Measurements from ENCODE around the gene TMOD1. TPM values are rescaled to one million over a fixed set of nuclear protein-coding genes. Genes with fewer than 3 reads are reported as not detected.

Gene TMOD1
- total RNA-seq, 2 donors from 2014 or later, result 2.0 to 2.5 TPM

- H3K9me3 Mint-ChIP-seq, result no peaks in the 10 kb centered on the region
Measured at GRCh38 chr9:97518166-97518908, 16.9 kb downstream of the TMOD1 start.

DNA sequence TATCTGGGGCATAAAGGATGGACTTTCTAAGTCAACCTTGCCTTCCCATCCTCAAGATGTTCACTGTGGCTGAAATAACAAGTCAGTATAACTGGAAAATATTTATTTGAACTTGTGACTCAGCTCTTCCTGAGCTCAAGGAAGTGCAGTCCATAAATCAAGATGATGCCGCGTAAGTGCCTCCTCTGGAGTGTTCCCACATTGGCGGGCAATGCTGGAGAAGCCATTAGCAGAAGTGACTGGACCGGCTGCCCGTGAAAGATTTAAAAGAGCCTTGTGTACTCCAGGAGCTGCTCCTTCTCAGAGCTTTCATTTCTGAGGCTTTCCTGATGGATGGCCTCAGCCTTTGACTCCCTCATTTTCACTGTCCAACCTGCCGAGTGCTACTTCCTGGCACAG lies 17.4 kb downstream of the TMOD1 start:
- Mint-ChIP-seq H3K4me3 (no peak overlapping the region), H3K27ac (no peak overlapping the region), H3K9me3 (no peaks in the 10 kb centered on the region)

More at GRCh38 chr9:97518166-97518908, 16.9 kb downstream of the TMOD1 start:
- no peak for ATAC-seq (replicated peaks)
- no peak overlapping the region for H3K27ac Mint-ChIP-seq
- peaks cover 35% of the 10 kb centered on the region for H3K27me3 Mint-ChIP-seq
- no peak overlapping the region for H3K4me3 Mint-ChIP-seq
- H3K36me3 Mint-ChIP-seq (ENCODE audit: low read depth), result no peaks in the 10 kb centered on the region
- no peaks in the 10 kb centered on the region for H3K4me1 Mint-ChIP-seq

GRCh38 chr9:97519441-97519970 lies 18.0 kb downstream of the TMOD1 start:
- no peaks in the 10 kb centered on the region for H3K9me3 Mint-ChIP-seq
- H3K4me1 Mint-ChIP-seq, result no peaks in the 10 kb centered on the region
- peaks cover 35% of the 10 kb centered on the region for H3K27me3 Mint-ChIP-seq
- ATAC-seq (replicated peaks), result no peak
- no peak overlapping the region for H3K27ac Mint-ChIP-seq
- H3K36me3 Mint-ChIP-seq (ENCODE audit: low read depth), result no peaks in the 10 kb centered on the region
- no peak overlapping the region for H3K4me3 Mint-ChIP-seq

More for the DNA sequence above, 17.4 kb downstream of the TMOD1 start:
- ATAC-seq (replicated peaks), result no peak
- H3K27me3 Mint-ChIP-seq, result peaks cover 35% of the 10 kb centered on the region
- no peaks in the 10 kb centered on the region for H3K36me3 Mint-ChIP-seq (ENCODE audit: low read depth)
- H3K4me1 Mint-ChIP-seq, result no peaks in the 10 kb centered on the region

DNA sequence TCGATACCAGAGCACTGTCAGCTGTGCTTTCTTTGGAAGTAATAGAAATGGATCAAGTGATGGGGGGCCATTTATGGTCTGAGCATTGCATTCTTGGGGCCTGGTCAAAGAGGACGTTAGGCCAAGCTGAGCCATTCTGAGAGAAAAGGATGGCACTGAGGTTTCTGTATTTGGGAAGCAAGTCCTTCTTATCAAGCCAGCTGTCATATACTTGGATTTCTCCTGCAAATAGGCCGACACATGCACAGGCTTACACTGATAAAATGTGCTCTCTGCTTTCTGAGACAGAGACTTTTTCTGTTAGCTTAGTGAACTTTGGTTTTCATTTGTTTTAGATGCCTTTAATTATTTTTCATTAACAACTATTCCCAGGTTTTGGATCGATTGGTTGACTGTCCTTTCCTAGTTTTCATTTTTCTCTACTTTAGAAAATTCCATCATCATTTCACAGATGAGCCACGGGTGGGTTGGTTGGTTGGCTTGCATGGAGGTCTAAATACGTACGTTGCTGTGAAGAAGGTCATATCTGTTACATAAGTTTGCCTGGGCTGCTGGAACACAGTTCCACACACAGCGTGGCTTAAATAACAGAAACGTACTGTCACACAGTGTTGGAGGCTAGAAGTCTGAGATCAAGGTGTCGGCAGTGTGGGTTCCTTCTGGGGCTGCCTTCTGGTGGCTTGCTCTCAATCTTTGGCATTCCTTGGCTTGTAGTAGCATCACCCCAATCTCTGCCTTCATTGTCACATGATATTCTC lies 20.3 kb downstream of the TMOD1 start:
- H3K27me3 Mint-ChIP-seq, result peaks cover 27% of the 10 kb centered on the region
- no peak overlapping the region for H3K27ac Mint-ChIP-seq
- no peaks in the 10 kb centered on the region for H3K9me3 Mint-ChIP-seq
- no peaks in the 10 kb centered on the region for H3K36me3 Mint-ChIP-seq (ENCODE audit: low read depth)
- H3K4me3 Mint-ChIP-seq, result no peak overlapping the region
- ATAC-seq (replicated peaks), result no peak
- H3K4me1 Mint-ChIP-seq, result no peaks in the 10 kb centered on the region

DNA sequence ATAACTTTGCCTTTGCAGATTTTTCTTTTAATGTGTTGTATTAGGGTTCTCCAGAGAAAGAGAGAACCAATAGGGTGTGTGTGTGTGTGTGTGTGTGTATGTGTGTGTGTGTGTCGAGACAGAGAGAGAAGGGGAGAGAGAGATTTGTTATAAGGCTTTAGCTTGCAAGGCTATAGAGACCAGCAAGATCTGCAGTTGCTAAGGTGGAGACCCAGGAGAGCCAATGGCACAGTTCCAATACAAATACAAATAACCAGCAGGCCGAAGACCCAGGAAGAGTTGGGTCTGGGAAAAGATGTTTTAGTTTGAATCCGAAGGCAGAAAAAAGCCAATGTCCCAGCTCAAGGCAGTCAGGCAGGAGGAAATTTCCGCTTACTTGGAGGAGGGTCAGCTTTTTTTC lies 23.0 kb downstream of the TMOD1 start:
- H3K4me1 Mint-ChIP-seq, result peaks cover 2% of the 10 kb centered on the region
- no peak for ATAC-seq (replicated peaks)
- peaks cover 5% of the 10 kb centered on the region for H3K27me3 Mint-ChIP-seq
- no peak overlapping the region for H3K4me3 Mint-ChIP-seq
- no peaks in the 10 kb centered on the region for H3K9me3 Mint-ChIP-seq
- no peak overlapping the region for H3K27ac Mint-ChIP-seq
- H3K36me3 Mint-ChIP-seq (ENCODE audit: low read depth), result no peaks in the 10 kb centered on the region

GRCh38 chr9:97525451-97525850 lies 24.0 kb downstream of the TMOD1 start:
- ATAC-seq (replicated peaks), result no peak
- Mint-ChIP-seq H3K4me1 (peaks cover 7% of the 10 kb centered on the region), H3K27ac (no peak overlapping the region), H3K27me3 (peaks cover 3% of the 10 kb centered on the region), H3K36me3 (ENCODE audit: low read depth) (no peaks in the 10 kb centered on the region), H3K9me3 (no peaks in the 10 kb centered on the region), H3K4me3 (no peak overlapping the region)

DNA sequence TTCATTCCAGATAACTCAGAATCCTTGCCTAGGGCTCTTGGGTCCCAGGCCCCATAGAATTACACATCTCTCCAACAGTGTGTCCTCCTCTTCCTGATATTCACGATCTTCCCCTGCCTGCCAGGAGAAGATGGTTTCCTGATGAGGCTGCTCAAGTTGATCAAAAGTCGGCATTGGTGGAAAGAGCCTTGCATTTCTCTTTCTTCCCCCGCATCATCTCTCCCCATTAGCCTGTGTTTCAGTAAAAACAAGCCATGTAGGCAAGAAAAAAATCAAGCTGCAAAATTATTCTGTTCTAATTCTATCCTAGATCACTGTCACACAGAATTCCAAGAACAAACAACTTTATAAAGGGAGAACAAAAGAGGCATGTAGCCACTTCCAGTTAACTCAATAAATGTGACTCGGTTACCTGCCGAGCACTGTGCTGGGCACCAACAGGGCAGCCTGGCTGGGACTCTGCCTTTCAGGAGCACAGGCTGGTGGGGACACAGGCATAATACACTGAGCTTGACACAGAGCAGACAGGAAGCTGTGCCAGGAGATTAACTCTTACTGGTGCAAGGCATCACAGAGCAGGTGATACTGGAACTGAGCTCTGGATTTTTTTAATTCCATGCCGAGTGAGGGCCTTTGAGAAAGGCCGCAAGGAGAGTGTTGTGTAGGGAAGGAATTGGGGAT lies 25.6 kb downstream of the TMOD1 start:
- H3K4me3 Mint-ChIP-seq, result no peak overlapping the region
- H3K4me1 Mint-ChIP-seq, result peaks cover 7% of the 10 kb centered on the region
- peak overlapping the region; percentile 7 for H3K27ac Mint-ChIP-seq
- H3K36me3 Mint-ChIP-seq (ENCODE audit: low read depth), result no peaks in the 10 kb centered on the region
- peaks cover under 1% of the 10 kb centered on the region for H3K27me3 Mint-ChIP-seq
- H3K9me3 Mint-ChIP-seq, result no peaks in the 10 kb centered on the region
- ATAC-seq (replicated peaks), result no peak

- H3K4me1 Mint-ChIP-seq, result peaks cover 7% of the 10 kb centered on the region
- peak overlapping the region; percentile 7 for H3K27ac Mint-ChIP-seq
- H3K27me3 Mint-ChIP-seq, result peaks cover 5% of the 10 kb centered on the region
- no peak for ATAC-seq (replicated peaks)
- H3K4me3 Mint-ChIP-seq, result no peak overlapping the region
- no peaks in the 10 kb centered on the region for H3K36me3 Mint-ChIP-seq (ENCODE audit: low read depth)
- no peaks in the 10 kb centered on the region for H3K9me3 Mint-ChIP-seq
Measured at GRCh38 chr9:97527626-97528528, 26.4 kb downstream of the TMOD1 start.

DNA sequence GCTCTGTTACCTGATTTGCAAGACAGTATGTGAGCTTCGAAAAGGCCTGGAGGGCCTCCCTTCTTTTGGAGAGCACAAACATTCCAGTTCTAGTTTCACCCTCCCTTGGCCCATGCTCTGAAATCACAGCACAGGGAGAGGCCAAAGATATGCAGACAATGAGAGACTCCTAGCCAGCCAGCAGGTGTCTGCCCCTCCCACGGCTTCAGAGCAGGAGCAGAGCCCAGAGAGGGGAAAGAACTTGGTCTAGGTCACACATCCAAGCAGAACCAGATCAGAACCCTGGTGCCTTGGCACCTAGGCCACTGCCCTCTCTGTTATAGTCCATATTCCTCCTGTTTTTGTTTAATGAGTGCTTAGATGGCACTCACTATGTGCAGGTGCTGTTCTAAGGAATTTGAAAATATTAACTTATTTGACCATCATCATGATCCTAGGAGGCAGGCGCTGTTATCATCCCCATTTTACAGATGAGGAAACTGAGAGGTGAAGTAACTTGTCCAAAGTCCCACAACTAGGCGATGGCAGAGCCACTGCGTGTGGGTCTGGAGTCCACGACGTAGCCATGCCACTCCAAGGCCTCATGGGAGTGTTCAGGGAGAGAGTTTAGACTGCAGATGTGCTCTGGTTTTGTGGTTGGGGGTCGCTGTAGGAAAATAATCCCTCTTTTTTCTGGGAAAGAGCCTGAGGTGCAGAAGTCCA lies 27.2 kb downstream of the TMOD1 start:
- ATAC-seq (replicated peaks), result no peak
- H3K36me3 Mint-ChIP-seq (ENCODE audit: low read depth), result no peaks in the 10 kb centered on the region
- H3K9me3 Mint-ChIP-seq, result no peaks in the 10 kb centered on the region

GRCh38 chr9:97529363-97530076 lies 28.1 kb downstream of the TMOD1 start:
- peak; percentile 99 for ATAC-seq (replicated peaks)
- H3K27me3 Mint-ChIP-seq, result peaks cover 5% of the 10 kb centered on the region
- H3K27ac Mint-ChIP-seq, result peak overlapping the region; percentile 63
- H3K9me3 Mint-ChIP-seq, result peaks cover under 1% of the 10 kb centered on the region
- H3K4me3 Mint-ChIP-seq, result peak overlapping the region; percentile 49
- peaks cover 7% of the 10 kb centered on the region for H3K4me1 Mint-ChIP-seq
- no peaks in the 10 kb centered on the region for H3K36me3 Mint-ChIP-seq (ENCODE audit: low read depth)

More for the DNA sequence above, 27.2 kb downstream of the TMOD1 start:
- H3K4me1 Mint-ChIP-seq, result peaks cover 7% of the 10 kb centered on the region
- H3K27ac Mint-ChIP-seq, result no peak overlapping the region
- H3K27me3 Mint-ChIP-seq, result peaks cover 5% of the 10 kb centered on the region
- no peak overlapping the region for H3K4me3 Mint-ChIP-seq

DNA sequence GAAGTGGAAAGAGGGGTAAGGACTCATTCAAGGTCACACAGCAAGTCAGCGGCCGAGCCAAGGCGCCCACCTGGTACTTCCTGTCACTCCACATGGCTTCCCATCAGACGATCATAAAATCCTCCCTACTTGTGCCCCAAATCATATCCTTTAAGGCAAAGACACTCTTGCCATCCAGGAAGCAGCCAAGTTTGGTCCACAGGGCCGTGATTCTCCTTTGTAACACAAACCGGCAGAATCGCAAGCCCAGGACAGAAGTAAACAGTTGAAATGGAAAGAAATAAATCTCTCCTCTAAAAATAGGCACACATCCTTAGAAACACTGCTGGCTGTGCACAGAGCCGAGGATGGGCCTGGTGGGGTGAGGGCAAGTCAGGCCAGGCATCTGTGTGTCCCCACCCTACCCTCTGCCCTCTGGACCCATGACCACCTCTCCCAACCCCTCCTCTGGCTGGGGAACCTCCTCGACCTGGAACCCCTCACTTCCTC lies 30.5 kb downstream of the TMOD1 start:
- H3K27ac Mint-ChIP-seq, result peak overlapping the region; percentile 69
- H3K4me3 Mint-ChIP-seq, result no peak overlapping the region
- peaks cover 7% of the 10 kb centered on the region for H3K4me1 Mint-ChIP-seq
- H3K9me3 Mint-ChIP-seq, result peaks cover 4% of the 10 kb centered on the region
- peaks cover 14% of the 10 kb centered on the region for H3K27me3 Mint-ChIP-seq
- H3K36me3 Mint-ChIP-seq (ENCODE audit: low read depth), result no peaks in the 10 kb centered on the region
- ATAC-seq (replicated peaks), result no peak

DNA sequence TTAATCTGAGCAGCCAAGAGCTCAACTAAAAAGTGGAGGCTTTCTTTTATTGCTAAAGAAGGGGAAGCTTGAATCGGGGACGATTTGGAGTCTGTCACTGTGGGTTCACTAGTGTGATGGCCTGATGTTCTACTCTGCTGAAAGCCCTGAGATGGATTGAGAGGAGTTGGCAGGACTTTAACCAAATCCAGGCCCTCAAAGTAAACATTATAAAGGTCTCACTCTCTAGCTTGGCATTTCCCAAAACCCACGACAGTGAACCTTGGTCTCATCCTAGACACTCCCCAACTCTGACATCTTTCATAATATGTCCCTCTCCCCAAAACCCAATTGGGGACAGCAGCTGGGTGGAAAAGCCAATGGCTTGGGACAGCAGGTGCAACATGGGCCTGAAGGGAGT lies 32.7 kb downstream of the TMOD1 start:
- Mint-ChIP-seq H3K27me3 (peaks cover 14% of the 10 kb centered on the region), H3K36me3 (ENCODE audit: low read depth) (no peaks in the 10 kb centered on the region), H3K27ac (no peak overlapping the region), H3K4me3 (no peak overlapping the region), H3K4me1 (peaks cover 7% of the 10 kb centered on the region), H3K9me3 (peaks cover 4% of the 10 kb centered on the region)
- no peak for ATAC-seq (replicated peaks)
